ENCODE data around the gene ARFGEF3.
A peak's percentile ranks its signal among the peaks of the same experiment; 100 is the strongest.

The ARFGEF3 gene

DNA sequence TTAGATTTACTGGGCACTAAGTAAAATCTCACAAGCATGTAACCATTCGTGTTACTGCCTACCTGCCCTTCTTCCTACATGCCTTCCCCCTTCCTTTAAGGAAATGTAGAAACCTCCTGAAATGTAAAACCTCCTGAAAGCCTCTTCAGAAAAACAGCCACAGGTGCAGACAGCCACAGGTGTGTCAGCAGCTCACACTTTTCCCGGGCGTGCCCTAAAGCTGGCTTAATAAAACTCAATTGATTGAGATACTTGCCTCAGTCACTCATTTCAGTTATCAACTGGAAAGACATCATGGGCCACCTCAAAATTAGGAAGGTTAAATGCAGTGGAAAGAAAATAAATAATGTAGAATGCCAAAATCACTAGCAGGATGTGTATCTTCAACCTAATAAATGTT lies 79.6 kb downstream of the ARFGEF3 start:
- no peak for FAIRE-seq

DNA sequence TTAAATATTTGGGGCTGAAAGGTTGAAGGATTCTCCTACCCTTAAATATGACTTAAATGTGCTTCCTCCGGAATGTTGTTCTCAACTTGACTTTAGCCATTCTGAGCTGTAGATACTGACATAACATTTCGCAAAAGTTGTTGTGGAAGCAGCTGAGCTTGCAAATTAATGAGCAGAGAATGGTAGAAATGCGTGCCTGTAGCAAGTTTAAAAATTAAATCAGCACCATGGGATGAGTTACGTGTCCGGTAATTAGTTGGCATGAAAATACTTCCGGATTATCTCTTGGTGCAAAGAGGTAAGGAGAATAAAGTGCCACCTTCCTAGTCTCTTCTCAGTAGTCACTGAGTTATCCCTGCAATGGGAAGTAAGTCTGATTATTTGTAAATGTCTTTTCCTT lies 80.2 kb downstream of the ARFGEF3 start:
- FAIRE-seq, result no peak

DNA sequence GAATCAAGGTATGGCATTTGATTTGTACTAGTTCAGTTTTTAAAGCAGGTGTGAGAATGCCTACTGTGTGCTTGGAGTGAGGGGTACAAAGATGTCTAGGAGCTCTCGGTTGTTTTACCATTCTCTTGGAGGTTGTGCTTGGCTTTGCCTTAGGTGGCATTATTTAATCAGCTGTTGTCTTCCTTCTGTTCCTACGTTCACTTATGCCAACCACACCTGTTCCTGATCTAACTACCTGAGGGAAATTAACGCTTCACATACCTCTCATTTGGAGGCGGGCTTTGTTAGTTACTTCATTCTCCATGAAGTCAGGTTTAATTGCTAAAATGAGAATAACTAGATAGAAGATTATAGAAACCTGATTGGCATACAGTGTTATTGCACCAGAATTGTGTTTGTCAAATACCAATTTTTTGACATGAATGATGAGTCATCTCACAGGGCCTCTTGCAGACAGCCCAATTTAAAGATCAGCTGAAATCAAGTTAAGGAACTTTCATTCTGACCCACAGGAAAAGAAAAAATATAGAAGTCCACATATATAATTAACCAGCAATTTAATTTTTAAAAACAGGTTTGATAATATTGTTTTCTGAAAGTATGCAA lies 81.4 kb downstream of the ARFGEF3 start:
- peak; percentile 16 for FAIRE-seq

DNA sequence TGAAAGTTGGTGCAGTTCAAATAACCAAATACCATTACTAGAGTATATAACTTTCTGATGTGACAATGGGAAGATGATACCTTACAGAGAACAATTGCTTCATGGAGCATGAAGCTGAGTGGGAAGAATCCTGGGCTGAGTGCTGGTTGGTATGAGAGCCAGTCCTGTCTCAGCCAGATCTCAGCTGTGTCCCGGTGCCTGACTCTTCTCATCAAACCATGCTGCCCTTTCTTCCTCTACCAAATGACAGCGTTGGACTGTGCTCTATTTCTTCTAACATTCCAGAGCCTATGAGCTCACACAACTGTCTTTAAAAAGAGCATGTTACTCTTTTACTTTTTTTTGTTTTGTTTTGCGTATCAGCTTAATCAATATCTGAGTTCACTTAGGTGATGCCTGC lies 84.0 kb downstream of the ARFGEF3 start:
- FAIRE-seq, result no peak

DNA sequence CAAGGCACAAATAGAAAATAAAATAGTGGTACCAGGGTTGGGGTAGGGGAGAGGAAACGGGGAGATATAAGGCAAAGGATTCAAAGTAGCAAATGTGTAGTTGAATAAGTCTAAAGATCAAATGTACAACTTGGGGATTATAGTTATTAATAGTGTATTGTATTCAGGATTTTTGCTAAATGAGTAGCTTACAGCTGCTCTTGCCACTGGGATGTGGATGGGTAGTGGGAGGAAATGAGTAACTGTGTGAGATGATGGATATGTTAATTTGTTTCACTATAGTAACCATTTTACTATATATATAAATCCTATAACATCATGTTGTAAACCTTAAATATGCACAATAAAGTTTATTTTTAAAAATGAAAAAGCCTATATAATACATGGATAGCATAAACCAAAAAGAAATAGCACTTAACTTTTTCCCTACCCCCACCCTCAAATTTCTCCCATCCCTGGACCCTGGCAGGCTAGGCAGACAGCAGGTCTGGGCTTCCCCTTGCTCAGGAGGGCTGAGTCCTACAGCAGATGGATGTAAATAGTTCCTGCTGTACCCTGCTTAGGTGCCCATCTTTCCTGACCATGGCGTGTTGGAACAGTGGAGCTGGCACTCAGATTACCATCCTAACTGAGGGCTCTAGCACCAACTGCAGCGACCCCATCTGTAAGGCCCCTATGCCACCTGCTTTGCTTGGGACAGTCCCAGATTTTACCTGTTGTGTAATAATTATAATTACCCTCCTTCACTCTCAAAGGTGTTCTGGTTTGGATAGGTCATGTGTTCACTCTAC lies 85.1 kb downstream of the ARFGEF3 start:
- no peak for FAIRE-seq

DNA sequence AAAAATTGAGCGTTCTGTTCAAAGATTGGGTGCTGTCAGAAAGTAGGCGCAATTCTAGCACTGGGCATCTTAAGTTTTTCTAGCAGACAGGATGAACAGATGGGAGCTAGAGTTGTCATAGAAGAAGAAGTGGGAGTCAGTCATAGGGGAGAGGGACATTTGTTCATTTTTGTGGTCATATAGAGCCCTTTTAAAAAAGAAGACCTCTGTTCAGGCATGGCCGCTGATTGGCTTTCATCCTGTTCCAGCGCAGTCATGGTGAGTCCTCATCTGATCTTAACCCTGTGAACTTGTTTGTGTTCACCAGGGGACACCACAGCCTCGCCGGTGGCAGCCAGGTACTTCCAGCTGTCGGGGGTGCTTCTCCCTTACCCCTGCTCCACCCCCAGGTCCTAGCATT lies 86.3 kb downstream of the ARFGEF3 start:
- no peak for FAIRE-seq

DNA sequence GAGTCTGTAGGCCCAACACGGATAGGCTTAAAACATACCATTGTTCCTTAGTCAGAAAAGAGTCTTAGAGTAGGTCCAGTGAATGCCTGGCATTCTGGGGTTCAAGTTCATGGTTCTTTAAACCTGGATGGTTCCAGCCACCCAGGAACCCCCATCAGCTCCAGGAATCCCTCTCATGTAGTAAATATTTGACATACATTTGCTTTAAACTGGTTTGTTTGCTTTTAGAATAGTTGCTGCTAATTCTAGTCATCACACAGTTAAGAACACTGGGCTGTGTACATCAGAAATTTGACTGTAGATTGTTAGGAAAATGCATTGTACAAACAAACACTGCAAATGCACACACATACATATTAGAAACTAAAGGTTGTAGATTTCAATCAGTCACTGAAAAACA lies 87.1 kb downstream of the ARFGEF3 start:
- FAIRE-seq, result no peak

DNA sequence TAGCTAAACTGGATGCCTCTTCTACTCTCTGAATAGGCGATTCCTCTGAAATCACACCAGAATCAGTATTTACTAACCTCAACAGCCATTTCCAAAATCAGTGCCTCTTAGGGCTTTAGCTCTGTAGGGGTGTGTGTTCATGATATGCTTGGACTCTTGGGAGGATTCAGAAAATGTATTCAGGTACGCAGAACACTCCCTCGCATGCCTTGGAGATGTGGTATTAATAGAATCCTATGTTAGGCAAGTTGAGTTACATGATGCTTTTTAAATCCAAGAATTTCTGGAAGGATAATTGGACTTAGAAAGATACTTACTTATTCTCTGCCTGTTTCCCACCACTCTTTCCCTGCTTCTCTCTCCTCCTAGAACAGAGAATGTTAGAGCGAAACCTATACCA lies 88.3 kb downstream of the ARFGEF3 start:
- FAIRE-seq, result no peak

DNA sequence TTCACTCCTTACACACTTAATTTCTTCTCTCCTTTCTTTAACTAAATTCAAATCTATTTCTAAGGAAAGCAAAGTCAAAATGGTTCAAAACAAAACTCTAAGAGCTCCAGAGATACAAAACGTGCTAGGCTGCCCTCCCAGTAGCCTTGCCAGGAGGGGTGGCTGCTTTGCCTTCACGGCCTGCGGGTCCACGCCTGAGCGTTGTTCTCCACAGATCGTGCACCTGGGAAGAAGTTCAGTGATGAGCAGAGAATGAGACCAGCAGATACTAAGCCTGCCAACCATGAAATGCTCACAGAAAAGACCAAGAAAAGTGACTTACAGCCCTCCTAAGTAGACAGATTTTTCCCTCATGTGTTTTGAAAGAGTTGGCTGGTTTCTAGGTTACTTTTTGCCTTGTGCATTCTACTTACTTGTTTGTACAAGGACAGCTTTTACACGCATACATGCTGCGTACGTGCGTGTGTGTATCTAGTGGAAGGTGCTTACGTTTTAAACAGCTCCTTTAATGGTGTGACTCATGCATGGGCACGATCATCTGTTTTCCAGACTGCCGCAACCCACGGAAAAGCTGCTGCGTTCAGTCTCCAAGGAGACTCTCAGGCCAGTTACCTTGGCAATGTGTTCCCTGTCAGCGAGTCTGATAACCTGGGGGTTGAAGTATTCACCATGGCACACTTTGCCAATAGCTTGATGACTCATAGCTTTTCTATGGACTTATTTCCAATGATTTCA lies 88.9 kb downstream of the ARFGEF3 start:
- FAIRE-seq, result no peak

DNA sequence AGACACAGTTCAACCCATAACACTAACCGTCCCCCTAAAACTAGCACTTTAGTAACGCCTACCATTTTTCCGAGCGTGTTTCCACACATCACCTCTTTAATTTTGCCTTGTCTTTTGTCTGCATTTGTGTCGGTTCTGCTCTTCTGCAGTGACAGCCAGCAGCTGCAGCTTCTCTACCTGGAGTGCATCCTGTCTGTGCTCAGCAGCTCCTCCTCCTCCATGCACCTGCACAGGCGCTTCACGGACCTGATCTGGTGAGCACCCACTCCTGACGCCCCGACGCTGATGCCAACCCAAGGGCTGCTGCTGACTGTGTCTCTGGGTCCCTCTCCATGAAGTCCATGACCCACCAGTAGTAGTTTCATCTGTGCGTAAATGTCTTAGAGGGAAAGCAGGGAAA lies 92.0 kb downstream of the ARFGEF3 start:
- FAIRE-seq, result no peak

DNA sequence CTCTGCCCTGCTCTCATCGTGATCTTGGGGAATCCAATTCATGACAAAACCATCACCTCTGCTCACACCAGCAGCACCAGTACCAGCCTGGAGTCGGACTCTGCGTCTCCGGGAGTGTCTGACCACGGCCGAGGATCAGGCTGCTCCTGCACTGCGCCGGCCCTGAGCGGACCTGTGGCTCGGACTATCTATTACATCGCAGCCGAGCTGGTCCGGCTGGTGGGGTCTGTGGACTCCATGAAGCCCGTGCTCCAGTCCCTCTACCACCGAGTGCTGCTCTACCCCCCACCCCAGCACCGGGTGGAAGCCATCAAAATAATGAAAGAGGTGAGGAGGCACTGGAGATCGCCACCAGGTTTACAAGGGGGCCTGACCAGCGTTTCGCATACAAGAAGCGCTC lies 93.7 kb downstream of the ARFGEF3 start:
- no peak for FAIRE-seq

DNA sequence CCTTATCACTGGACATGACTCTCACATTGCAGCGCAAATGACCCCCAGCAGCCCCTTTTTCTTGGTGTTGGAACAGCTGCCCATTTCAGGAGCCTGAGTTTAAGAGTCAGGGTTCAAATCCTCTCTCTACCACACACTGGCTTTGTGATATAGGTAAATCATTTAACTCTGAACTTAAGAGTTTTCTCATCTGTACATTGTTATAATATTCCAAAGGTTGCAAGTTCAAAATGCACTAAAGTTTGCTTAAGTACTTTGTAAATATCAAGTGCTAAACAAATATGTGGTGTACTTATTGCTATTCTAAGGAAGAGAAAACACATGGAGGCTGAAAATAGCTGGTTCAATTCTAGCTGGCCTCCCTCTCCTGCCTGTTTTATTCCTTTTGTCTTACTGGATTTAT lies 95.9 kb downstream of the ARFGEF3 start:
- no peak for FAIRE-seq

DNA sequence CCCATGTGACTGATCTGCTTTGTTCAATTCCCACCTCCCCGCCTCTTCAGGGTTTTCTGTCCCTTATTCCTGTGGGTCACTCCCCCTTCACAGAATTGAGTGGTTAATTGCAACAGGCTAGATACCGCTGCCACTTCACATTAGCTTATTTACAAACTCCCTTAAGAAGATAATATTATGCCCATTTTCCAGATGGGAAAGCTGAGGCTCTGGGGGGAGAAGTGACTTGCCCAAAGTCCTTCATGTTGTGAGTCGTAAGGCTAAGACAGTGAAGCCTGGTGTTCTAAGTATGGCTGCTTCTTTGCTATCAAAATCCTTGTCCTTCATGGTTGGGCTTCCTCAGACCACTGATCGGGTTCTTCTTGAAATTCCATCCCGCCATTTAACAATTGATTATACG lies 96.5 kb downstream of the ARFGEF3 start:
- no peak for FAIRE-seq

DNA sequence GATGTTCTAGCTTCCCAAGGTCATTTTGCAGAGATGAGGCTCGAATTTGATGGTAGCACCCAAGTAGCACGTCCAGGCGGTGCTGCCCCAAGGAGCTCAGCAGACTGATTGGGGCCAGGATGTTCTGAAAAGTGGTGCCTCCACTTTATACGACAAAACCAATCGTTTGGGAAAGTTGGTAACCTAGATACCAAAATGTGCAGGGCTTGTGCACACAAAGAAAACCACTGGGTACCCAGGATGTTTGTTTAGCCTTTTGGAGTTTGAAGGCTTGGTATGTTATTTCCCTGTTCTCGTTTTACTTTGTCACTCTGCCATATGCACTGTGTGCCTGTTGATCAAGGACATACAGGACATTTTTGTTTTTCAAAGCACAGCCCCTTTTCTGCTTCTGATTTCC lies 97.3 kb downstream of the ARFGEF3 start:
- no peak for FAIRE-seq

DNA sequence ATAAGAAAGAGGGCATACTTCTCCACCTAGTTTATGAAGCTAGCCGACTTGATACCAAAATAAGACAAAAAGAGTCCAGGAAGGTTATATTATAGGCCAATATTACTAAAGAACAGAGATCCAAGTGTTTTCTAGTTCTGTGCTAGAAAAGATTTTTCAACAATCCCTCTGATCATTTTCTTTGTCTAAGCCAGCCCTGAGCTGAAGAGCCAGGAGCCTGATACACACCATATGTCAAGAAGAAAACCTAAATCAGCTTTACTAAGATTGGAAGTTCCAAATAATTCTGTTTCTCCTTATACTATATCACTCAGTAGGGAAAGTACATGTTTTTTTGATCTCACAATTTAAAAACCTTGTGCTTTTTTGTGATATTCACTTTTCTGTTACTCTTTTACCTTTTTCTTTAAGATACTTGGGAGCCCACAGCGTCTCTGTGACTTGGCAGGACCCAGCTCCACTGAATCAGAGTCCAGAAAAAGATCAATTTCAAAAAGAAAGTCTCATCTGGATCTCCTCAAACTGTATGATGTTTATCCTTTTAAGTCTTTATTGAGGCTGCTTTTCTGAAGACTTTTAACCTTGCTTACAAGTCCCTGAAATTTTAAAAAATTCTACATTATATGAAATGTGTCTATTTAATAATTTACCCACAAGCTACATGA lies 99.5 kb downstream of the ARFGEF3 start:
- no peak for FAIRE-seq

DNA sequence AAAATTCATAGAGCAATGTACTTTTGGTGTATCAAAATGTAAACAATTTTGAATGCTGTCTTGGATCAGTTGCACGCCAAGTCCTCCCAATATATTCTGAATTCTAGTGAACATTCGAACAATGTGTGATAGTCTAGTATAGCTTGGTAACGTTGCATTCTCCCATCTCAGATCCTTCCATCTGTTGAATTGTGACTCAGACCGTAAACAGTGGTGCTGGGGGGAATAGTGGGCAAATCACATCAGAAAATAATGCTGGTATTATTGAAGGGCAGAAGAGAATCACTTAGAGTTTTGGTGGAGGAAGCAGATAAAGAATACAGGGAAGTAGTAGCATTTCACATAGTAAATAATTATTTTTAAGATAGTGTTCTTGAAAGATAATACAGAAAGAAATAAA lies 102.2 kb downstream of the ARFGEF3 start:
- FAIRE-seq, result no peak

DNA sequence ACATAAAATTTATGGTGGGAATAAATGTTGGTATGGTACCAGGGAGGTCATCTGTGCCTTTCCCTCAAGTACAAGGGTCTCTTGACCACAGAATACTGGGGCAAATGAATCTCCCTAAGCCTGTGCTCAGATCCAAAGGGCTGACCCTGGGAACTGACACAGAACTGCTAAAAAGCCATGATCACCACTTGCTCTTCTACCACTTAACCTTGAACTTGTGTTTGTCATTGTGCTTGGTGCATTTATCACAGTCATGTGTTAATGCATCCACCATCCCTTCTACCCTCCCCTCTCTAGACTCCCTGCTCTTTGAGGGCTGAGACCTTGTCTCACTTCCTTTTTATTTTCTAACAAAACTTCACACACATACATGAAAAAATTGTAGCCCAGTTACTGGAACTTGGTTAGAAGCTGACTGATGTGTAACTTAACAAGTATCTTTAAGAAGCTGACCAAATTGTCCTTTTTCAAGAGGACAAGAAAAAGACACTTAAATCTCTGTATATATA lies 102.7 kb downstream of the ARFGEF3 start:
- no peak for FAIRE-seq

DNA sequence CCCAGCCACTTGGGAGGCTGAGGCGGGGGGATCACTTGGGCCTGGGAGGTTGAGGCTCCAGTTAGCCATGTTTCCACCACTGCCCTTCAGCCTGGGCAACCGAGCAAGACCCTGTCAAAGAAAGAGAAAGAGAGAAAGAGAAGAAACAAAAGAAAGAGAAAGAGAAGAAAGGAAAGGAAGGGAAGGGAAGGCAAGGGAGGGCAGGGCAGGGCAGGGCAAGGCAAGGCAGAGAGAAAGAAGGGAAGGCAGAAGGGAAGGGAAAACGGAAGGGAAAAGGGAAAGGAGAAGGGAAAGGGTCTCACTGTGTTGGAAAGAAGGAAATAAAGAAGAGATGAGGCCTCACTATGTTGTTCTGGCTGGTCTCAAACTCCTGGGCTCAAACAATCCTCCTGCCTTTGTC lies 104.4 kb downstream of the ARFGEF3 start:
- no peak for FAIRE-seq

DNA sequence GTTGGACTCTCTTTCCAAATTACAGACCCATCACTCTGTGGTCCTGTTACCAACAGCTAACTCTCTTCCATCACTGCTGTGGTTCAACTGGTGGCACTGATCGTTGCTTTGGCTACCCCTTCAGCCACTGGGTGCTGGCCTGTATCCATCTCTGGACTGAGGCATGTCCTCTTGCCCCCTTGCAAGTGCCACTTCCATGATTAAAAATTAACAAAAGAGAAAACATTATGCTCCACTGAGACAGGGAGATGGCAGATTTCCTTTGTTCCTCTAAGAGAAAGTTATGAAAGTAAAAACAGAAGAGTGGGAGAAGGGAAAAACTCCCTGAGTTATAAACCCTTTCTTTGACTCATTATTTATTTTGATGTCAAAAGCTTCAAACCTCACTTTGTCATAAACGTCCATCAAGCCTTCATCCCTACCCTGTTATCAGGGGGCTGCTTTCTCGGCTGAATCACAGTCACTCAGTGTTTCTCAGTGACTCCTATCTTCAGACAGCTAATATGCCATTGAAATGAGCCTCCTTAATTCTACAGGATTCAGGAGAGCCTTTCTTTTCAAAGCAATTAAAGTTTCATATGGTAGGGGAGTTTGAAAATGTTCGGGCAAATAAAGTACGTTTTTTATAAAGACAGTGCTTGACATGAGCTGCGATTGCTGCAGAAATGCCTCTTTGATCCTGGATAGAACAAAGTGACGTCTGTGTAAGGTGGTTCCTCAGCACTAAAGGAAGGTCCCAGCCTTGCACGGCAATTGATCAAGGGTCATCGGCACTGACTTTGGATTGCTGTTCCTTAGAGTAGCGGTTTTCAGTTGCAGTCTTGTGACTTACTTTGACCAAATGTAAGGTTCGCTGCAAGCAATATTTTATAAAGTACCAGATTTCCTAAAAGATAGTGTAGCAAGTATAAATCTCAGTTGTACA lies 106.5 kb downstream of the ARFGEF3 start:
- no peak for FAIRE-seq

DNA sequence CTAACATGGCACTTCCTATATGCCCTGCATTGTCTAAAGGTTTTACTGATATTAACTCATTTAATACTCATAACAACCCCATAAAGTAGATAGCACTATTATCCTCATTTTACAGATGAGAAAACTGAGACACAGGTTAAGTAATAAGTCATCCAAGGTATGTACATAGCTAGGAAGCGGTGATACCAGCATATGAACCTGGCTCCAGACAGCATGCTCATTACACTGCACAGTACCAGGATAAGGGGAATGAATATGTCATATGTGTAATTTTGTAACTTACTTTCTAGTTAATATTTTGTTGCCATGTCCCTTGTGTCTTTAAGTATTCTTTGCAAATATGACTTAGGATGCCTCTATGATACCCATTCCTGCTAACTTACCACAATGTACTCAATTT lies 109.7 kb downstream of the ARFGEF3 start:
- FAIRE-seq, result no peak

DNA sequence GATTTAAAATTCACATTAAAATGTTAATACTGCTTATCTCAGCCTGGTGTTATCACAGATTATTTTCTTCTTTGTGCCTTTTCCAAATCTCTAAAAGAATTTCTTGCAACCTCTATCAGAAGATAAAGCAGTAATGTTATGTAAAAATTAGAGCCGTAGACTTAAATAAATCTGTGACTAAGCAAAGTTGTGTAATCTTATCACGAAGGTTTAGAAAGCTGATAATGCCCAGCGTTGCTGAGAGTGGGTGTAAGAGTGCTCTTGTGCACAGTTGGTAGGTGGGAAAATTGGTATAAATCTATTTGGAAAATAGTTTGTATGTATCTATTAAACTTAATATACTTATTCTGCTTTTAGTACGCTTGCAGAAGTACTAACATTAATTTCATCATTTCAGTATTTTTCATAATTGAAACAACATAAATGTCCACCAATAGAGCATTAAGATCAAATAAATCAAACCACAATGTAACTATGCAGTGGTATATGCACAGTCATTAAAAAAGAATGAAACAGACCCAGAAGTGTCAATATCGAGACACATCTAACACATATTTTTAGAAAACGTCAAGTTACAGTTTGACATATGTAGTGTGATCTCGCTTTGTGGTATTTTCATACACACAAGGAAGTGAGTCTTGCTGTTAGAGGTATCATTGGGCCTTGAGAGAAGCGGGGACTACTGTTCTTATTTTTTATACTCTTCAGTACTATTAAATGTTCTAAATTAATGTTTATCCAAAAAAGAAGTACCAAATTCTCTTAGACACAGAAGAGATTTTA lies 111.0 kb downstream of the ARFGEF3 start:
- FAIRE-seq, result no peak
